ENCODE measurements around the gene CDON. TPM values are rescaled to one million over a fixed set of nuclear protein-coding genes. Genes with fewer than 3 reads are reported as not detected.

The CDON gene
- total and polyA plus RNA-seq, 8 donors: 0.80 to 10.7 (median 2.9) TPM

DNA sequence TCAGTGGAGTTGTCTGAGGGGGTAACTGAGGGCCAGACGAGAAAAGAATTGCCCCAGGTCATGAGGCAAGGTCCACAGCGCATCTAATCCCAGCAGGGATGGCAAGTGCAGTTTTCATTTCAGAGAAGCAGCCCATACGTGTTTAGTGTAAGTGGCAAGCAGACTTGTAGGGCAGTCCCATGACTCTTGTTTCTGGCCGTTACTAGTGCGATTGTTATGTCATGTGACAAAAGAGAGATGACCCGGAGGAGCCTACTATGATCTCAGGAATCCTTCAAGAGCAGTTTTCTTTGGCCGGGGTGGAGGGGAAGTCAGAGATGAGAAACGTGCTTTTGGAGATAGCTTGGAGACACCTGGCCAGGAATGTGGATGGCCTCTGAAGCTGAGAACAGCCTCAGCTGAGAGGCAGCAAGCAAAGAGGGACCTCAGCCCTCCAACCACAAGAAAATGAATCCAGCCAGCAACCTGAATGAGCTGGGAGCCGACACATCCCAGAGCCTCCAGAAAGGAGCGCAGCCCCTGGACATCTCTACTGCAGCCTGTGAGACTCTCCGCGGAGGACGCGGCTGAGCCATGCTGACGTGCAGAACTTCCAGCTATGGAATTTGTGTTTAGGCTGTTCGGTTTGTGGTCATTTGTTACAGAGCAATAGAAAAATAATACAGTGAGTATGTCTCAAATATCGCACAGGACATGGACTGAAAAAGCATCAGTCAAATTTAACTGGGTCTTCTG, 44.1 kb upstream of the CDON start:
- ATAC-seq: no peak

DNA sequence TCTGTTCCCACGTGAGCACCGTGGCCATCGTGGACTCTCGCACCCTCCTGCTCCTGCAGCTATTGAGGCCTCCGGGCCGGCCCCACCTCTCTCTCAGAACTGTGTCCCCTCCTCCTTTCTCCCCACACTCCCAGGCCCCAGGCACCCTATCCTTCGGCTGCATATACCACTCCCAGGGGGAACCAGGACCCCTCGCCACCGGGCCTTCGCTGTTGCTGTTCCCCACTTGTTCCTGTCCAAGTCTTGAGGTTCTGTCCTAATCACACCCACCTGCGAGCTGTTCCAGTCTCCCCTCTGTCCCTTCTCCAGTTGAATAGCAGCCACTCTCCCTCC, 43.0 kb upstream of the CDON start:
- H3K27ac ChIP-seq: no peak overlapping the region
- no peak for ATAC-seq
- no peak overlapping the region for H3K4me3 ChIP-seq
- H3K27me3 ChIP-seq: no peaks in the 10 kb centered on the region
- no peaks in the 10 kb centered on the region for H3K36me3 ChIP-seq
- H3K9me3 ChIP-seq: no peaks in the 10 kb centered on the region
- peaks cover 14 to 19% (median 16%) of the 10 kb centered on the region in 3 donors for H3K4me1 ChIP-seq
- 83 to 87% methylated on average over 11 of the region's 11 CpGs for WGBS, 2 donors
- intact Hi-C loops (cut with DNase I): no loop called here
- TF ChIP-seq, protein P1, sequence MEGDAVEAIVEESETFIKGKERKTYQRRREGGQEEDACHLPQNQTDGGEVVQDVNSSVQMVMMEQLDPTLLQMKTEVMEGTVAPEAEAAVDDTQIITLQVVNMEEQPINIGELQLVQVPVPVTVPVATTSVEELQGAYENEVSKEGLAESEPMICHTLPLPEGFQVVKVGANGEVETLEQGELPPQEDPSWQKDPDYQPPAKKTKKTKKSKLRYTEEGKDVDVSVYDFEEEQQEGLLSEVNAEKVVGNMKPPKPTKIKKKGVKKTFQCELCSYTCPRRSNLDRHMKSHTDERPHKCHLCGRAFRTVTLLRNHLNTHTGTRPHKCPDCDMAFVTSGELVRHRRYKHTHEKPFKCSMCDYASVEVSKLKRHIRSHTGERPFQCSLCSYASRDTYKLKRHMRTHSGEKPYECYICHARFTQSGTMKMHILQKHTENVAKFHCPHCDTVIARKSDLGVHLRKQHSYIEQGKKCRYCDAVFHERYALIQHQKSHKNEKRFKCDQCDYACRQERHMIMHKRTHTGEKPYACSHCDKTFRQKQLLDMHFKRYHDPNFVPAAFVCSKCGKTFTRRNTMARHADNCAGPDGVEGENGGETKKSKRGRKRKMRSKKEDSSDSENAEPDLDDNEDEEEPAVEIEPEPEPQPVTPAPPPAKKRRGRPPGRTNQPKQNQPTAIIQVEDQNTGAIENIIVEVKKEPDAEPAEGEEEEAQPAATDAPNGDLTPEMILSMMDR (IDR thresholded peaks at IDR 0.05): no peak
- DNase-seq: no peak
- FAIRE-seq: no peak

More for the DNA sequence above, 44.1 kb upstream of the CDON start:
- H3K36me3 ChIP-seq: no peaks in the 10 kb centered on the region
- FAIRE-seq (no peak), DNase-seq (no peak)
- TF ChIP-seq, protein P1 (IDR thresholded peaks at IDR 0.05): no peak
- H3K4me3 ChIP-seq: no peak overlapping the region
- H3K4me1 ChIP-seq: peaks cover 12 to 14% (median 13%) of the 10 kb centered on the region in 3 donors
- WGBS, 2 donors: 81 to 88% methylated on average over 17 of the region's 17 CpGs
- no peaks in the 10 kb centered on the region for H3K27me3 ChIP-seq
- intact Hi-C loops (cut with DNase I): no loop called here
- no peaks in the 10 kb centered on the region for H3K9me3 ChIP-seq
- no peak overlapping the region for H3K27ac ChIP-seq

DNA sequence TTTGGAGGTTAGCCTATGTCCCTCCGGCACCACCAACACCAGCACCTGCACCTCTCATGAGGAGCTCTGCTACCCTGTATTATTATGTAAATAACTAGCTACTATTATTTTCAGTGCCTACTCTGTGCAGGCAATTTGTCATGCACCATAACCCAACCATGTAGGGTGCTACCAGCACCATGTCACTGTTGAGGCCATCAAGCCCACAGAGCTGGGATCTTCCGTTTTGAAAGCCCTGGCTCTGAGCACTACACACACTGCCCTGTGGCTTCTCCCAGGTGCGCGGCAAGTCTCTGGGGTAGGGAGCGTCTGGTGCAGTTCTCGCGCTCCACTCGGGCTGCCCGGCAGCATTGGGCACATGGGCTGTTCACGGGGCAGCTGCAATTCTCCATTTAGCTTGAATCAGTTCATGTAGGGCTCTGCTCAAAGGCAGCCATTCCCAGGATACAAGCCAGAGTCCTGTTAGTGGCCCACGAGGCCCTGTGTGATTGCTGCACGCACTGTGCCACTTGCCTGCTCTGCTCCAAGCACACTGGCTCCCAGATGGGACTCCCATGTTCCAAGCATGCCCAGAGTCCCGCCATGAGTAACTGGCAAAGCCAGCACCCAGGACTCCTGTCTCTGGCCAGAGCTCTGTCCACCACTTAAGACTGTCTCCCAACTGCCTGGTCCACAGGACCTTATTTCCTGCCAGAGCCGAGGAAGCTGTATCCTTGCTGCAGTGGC, 42.5 kb upstream of the CDON start:
- 64 to 69% methylated on average over 14 of the region's 14 CpGs for WGBS, 2 donors
- no peaks in the 10 kb centered on the region for H3K9me3 ChIP-seq
- intact Hi-C loops (cut with DNase I): no loop called here
- no peaks in the 10 kb centered on the region for H3K36me3 ChIP-seq
- ATAC-seq (no peak), FAIRE-seq (no peak), DNase-seq (no peak)
- H3K27ac ChIP-seq: no peak overlapping the region
- H3K4me1 ChIP-seq: peaks cover 14 to 19% (median 16%) of the 10 kb centered on the region in 3 donors
- no peak overlapping the region for H3K4me3 ChIP-seq
- TF ChIP-seq, protein P1 (IDR thresholded peaks at IDR 0.05): no peak
- H3K27me3 ChIP-seq: no peaks in the 10 kb centered on the region

DNA sequence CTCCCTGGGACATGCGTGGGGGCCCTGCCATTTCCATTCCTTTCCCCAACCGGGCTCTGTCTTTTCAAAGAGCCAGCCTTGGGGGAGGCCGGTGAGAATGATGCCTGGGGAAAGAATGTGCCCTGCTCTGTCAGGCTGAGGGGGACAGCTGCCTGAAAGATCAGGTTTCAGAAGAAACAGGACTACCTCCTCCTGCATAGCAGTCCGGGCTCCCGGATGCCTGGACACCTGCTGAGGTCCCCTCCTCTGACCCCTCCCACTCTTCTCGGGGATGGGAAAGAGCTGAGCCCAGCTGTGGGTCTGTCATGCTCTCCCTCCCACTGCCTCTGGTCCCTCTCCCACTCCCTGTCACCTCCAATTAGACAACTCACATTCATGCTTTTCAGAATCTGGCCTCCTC, 41.8 kb upstream of the CDON start:
- no peak for FAIRE-seq

More for the DNA sequence above, 41.8 kb upstream of the CDON start:
- Histone ChIP-seq H3K27ac (no peak overlapping the region), H3K4me3 (no peak overlapping the region), H3K36me3 (no peaks in the 10 kb centered on the region), H3K4me1 (peaks cover 14 to 19% (median 16%) of the 10 kb centered on the region in 3 donors), H3K27me3 (no peaks in the 10 kb centered on the region), H3K9me3 (no peaks in the 10 kb centered on the region)
- no peak for ATAC-seq
- intact Hi-C loops (cut with DNase I): no loop called here
- DNase-seq: no peak
- TF ChIP-seq, protein P1 (IDR thresholded peaks at IDR 0.05): no peak
- WGBS, 2 donors: 85 to 88% methylated on average over 6 of the region's 6 CpGs
